Aorta (tissue), 5 donors: ENCODE results near the gene PALM3. TPM values are rescaled to one million over a fixed set of nuclear protein-coding genes. Genes with fewer than 3 reads are reported as not detected.
A peak's percentile ranks its signal among the peaks of the same experiment; 100 is the strongest.

ENCODE experiments used
- ATAC-seq: fragments of 200-7000 bp; cut with Tn5 transposase; one replicate; pipeline ENCODE4 v1.9.1; 2022; ENCODE audit warnings: moderate library complexity; ENCODE audit not compliant: low FRiP score
- DNase-seq, 2 donors: peaks; one replicate each; pipeline ENCODE4 v3.0.0-alpha.2; 2020
- H3K27ac ChIP-seq, 2 donors: one replicate each; pipeline ENCODE4 v1.5.1; 2013; ENCODE audit warnings: low read length in 2 of 2, mild to moderate bottlenecking in 2 of 2, moderate library complexity in 2 of 2, control low read depth in 1 of 2, inconsistent platforms in 1 of 2, low read depth in 1 of 2
- H3K27me3 ChIP-seq, 2 donors: one replicate each; pipeline ENCODE4 v1.6.1; 2013; ENCODE audit warnings: control low read depth in 1 of 2, low read length in 1 of 2, mild to moderate bottlenecking in 1 of 2, moderate library complexity in 1 of 2; ENCODE audit not compliant: insufficient read depth in 2 of 2, control insufficient read depth in 1 of 2
- H3K36me3 ChIP-seq, 2 donors: one replicate each; pipeline ENCODE4 v1.6.1; 2013; ENCODE audit warnings: control low read depth in 1 of 2, low read length in 1 of 2, mild to moderate bottlenecking in 1 of 2; ENCODE audit not compliant: insufficient read depth in 2 of 2, control insufficient read depth in 1 of 2
- H3K4me1 ChIP-seq, 2 donors: one replicate each; pipeline ENCODE4 v1.6.1; 2013; ENCODE audit warnings: low read length in 2 of 2, control low read depth in 1 of 2, mild to moderate bottlenecking in 1 of 2, moderate library complexity in 1 of 2; ENCODE audit not compliant: insufficient read depth in 2 of 2, control insufficient read depth in 1 of 2
- H3K4me3 ChIP-seq, 2 donors: one replicate each; pipeline ENCODE4 v1.5.1; 2013; ENCODE audit warnings: low read length in 2 of 2, control low read depth in 1 of 2, mild to moderate bottlenecking in 1 of 2
- H3K9me3 ChIP-seq: one replicate; pipeline ENCODE4 v1.6.1; 2013; ENCODE audit warnings: mild to moderate bottlenecking, low read length; ENCODE audit not compliant: control insufficient read depth
- WGBS, 2 donors: extraction: QIAGEN DNeasy Blood & Tissue Kit; methylation state at CpG; one replicate each; pipeline ENCODE4 v1.1.7; 2013; 5-methylcytosine and 5-hydroxymethylcytosine counted together
- intact Hi-C, 2 donors: fragments of 100-400 bp; cut with DNase I; formaldehyde crosslinking; loops; one replicate each; pipeline versions ENCODE4 v1.14.2 to v1.15.0; 2022
- polyA plus RNA-seq, 2 donors: library from polyadenylated mRNA; stranded (reverse); fragments of 200-250 nt; gene quantifications; one replicate each; pipeline ENCODE4 v1.2.3, GENCODE V29; 2013
- total RNA-seq, 2 donors: library from RNA; stranded (reverse); fragmentation: NEBNext Ultra II Directional; extraction: Animal tissue kit (Norgen Biotek cat#: 25700); gene quantifications; one replicate each; pipeline ENCODE4 v1.2.1, GENCODE V29; 2021
- donor health status: healthy with polysubstance abuse.
- donor health status: Bipolar disorder and iron deficiency.
- donor health status: DM: no; HTN: no; CAD: no.
- donor health status: DM: no; HTN: no; CAD: no.
- donor health status: DM: yes; HTN: yes; CAD: no.

The PALM3 gene
- total and polyA plus RNA-seq, 4 donors: 0.18 to 3.5 (median 0.63) TPM; not detected in 1

DNA sequence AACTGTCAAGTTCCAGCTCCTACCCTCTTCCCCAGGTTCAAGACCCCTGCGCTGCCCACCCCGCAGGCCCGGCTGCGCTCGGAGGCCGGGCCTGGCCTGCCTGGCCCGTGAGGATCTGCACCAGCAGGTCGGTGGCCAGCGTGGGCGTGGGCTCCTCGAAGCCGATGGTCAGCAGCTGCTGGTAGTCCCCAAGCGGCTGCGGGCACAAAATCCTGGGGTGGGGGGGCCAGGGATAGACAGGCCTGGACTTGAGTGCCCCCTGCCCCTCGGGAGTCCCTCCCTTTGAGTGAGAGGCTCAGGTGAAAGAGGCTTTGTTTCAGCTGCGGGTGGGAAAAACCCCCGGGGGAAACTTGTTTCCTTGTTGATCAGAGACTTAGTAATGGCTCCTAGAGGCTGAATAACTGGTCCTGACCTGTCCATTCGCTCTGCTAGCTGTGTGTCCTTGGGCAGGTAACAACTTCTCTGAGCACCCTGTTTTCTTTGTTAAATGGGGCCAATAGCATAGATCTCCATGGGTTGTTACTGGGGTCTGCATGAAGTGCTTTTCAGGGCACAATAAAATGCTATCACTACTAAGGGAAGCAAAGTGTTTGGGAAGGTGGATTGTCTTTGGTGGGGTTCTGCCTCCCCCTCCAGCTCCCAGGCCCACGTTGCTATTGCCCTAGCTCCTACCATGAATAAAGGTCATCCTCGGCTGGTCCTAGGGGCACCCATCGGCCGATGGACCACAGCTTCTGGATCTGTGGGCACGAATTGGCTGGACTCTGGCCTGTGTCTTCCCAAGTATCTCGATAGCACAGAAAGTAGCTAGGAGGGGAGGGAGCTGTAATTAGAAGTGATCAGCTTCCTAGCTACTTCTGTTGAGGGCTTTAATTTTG lies 20.2 kb upstream of the PALM3 start:
- 19 to 29% methylated on average over 17 to 24 of the region's 24 CpGs for WGBS, 2 donors
- no peak for ATAC-seq
- intact Hi-C loops: loop anchor here (5.0 kb wide), 2 partner anchors 35 to 55 kb away; partner anchors contain the start of genes PRKACA (in 2 of the 2) and ASF1B (in 1 of the 2)

DNA sequence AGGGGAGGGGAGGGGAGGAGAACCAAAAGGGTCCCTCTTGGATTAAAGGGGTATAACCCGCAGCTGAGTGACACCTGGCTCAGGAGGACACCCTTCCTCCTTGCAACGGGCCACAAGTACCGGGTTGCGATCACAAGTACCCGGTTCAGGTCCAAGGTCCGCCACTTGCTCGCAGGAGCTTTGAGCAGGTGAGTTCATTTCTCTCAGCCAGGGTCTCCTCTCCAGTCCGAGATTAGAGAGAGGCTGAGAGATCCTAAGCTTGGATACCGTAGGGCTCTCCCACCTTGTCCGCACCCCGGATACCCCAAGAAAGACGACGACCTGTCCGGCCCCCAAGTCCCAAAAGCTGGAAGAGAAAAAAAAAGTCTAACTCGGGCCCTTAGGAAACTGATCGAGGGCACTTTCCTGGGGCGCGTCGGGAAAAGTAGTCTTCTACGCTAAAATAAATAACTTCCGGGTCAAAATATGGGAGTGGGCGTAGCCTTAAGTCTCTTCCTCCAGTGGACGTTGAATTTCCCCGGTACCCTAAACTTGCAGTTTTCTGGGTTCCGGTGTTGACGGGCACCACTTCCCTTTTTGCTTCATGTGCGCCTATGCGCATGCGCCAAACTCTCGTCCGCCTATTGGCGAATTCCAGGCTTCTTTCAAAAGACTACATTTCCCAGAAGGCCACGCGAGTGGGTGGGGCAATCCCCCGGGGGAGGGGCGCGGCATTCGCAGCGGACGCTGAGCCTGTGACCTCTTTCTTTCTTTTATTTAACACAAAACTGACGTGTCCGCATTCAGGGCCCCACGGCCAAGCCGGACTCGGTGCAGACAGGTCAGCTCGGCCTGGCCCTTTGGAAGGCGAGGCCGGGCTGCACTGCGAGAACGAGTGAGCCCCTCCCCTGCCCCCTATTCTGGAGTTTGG lies 19.3 kb upstream of the PALM3 start:
- DNase-seq: peak; percentile 99 to 100
- H3K36me3 ChIP-seq: no peaks in the 10 kb centered on the region
- peak overlapping the region; percentile 80 to 83 for H3K27ac ChIP-seq
- H3K27me3 ChIP-seq: no peaks in the 10 kb centered on the region
- no peaks in the 10 kb centered on the region for H3K4me1 ChIP-seq
- WGBS, 2 donors: 0 to 1% methylated on average over 50 of the region's 50 CpGs
- H3K4me3 ChIP-seq: peak overlapping the region; percentile 68 to 80
- ATAC-seq: peak; percentile 96
- no peaks in the 10 kb centered on the region for H3K9me3 ChIP-seq
- intact Hi-C loops: loop anchor here (5.0 kb wide), 2 partner anchors 36 to 56 kb away; partner anchors contain the start of genes PRKACA (in 2 of the 2) and ASF1B (in 1 of the 2)

More for the DNA sequence above, 20.2 kb upstream of the PALM3 start:
- DNase-seq: peak; percentile 70 to 86
- Histone ChIP-seq H3K9me3 (no peaks in the 10 kb centered on the region), H3K4me3 (peak overlapping the region; percentile 68 to 80), H3K36me3 (no peaks in the 10 kb centered on the region), H3K4me1 (no peaks in the 10 kb centered on the region), H3K27ac (peak overlapping the region; percentile 28 to 80), H3K27me3 (no peaks in the 10 kb centered on the region)

DNA sequence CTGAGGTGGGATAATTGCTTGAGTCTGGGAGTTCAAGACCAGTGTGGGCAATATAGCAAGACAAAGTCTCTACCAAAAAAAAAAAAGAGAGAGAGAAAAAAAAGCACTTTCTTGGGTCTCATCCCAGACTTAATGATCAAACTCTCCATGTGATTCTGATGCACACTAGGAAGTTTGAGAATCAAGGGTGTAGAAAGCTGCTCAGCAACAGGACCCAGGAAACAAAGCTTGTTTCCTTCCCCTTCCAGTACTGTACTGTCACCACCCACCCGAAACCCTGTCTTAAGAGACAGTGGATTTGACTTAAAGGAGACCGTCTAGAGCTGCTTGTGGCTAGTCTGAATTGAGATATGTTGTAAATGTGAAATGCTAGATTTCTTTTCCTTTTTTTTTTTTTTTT lies 16.5 kb upstream of the PALM3 start:
- 82 to 86% methylated on average over 2 of the region's 2 CpGs for WGBS, 2 donors

DNA sequence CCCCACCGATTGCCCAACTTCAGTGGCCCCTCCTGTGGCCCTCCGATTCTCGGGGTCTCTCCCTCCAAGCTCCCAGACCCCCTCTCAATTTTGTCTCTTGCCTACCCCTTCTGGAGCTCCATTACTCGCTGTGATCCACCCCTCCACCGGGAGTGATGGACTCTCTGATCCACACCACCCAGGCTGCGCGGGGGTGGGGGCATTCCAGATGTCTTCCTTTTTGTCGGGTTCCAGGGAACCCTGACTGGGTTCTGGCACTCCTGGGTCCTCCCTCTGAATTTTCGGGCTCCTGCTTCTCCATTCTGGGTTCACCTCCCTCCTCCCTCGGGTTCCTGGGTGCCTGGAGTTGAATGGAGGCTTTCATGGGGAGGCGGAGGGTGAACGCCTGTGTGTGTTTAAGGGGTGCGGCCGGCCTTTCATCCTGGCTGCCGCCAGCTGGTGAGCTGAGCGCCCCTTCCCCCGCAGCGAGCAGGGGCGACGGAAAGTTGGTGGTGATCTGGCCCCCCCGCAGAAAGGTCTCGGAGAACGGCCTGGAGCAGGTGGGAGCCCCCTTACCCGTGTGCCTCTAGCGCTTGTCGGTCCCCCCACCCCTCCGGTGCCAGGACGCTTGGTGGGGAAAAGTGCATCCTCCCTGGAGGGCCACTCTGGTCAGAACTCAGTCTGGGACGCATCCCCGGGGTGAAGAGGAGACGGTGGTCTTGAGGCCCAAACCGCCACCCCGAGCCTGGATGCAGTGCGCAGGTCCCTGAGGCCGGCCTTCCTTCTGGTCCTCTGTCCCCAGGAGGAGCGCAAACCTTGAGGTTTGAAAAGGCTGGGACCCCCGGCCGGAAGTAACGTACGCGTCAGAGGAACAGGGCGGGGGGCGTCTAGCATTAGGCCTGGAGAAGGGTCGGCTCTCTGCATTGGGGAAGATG lies 12.3 kb upstream of the PALM3 start:
- Histone ChIP-seq H3K4me3 (peak overlapping the region; percentile 29 to 52), H3K27me3 (no peaks in the 10 kb centered on the region), H3K36me3 (no peaks in the 10 kb centered on the region), H3K27ac (peak overlapping the region; percentile 30 to 69), H3K4me1 (no peaks in the 10 kb centered on the region), H3K9me3 (no peaks in the 10 kb centered on the region)
- ATAC-seq (peak; percentile 30), DNase-seq (no peak)
- WGBS, 2 donors: 1% methylated on average over 42 to 44 of the region's 44 CpGs
- intact Hi-C loops: loop anchor here (1.0 to 10.0 kb wide), 3 partner anchors 193 to 299 kb away; partner anchors contain the start of gene C19orf53 (in 1 of the 2)

More for the DNA sequence above, 16.5 kb upstream of the PALM3 start:
- intact Hi-C loops: loop anchor here (5.0 to 10.0 kb wide), 2 partner anchors 59 to 304 kb away; partner anchors contain the start of genes ASF1B (in 1 of the 2) and C19orf53 (in 1 of the 2)
- H3K4me3 ChIP-seq: no peak overlapping the region
- no peaks in the 10 kb centered on the region for H3K36me3 ChIP-seq
- no peaks in the 10 kb centered on the region for H3K4me1 ChIP-seq
- H3K27ac ChIP-seq: no peak overlapping the region
- ATAC-seq (no peak), DNase-seq (no peak)
- H3K9me3 ChIP-seq: no peaks in the 10 kb centered on the region
- no peaks in the 10 kb centered on the region for H3K27me3 ChIP-seq

DNA sequence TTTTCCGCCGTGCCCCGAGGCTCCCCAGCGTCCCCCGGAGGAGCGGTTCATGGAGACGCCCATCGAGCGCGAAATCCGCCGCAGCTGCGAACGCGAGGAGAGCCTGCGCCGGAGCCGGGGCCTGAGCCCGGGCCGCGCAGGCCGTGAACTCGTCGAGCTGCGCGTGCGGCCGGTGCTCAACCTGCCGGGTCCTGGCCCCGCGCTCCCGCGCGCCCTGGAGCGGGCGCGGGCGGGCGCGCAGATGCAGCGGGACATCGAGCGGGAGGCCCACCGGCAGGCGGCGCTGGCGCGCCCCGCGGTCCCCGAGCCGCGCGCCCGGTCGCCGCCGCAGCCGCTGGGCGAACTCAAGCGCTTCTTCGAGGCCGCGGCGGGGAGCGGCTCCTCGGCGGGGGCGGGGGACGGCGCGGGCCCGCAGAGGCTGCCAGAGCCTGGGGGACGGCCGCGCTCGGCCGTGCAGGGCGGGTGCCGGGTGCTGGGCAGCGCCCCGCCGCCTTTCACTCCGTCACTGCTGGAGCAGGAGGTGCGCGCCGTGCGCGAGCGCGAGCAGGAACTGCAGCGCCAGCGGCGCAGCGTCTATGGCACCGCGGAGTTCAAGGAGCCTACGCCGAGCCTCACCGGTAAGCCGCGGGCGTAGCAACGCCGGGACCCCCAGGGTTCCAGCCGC lies 11.5 kb upstream of the PALM3 start:
- intact Hi-C loops: loop anchor here (2.0 to 10.0 kb wide), 2 partner anchors 193 to 299 kb away; partner anchors contain the start of gene C19orf53 (in 1 of the 2)
- DNase-seq: peak; percentile 85 to 92
- H3K9me3 ChIP-seq: no peaks in the 10 kb centered on the region
- ATAC-seq: peak; percentile 65
- no peaks in the 10 kb centered on the region for H3K27me3 ChIP-seq
- peak overlapping the region; percentile 52 to 67 for H3K4me3 ChIP-seq
- WGBS, 2 donors: 1% methylated on average over 86 to 106 of the region's 106 CpGs
- H3K27ac ChIP-seq: peak overlapping the region; percentile 30 to 69
- no peaks in the 10 kb centered on the region for H3K36me3 ChIP-seq
- H3K4me1 ChIP-seq: no peaks in the 10 kb centered on the region

DNA sequence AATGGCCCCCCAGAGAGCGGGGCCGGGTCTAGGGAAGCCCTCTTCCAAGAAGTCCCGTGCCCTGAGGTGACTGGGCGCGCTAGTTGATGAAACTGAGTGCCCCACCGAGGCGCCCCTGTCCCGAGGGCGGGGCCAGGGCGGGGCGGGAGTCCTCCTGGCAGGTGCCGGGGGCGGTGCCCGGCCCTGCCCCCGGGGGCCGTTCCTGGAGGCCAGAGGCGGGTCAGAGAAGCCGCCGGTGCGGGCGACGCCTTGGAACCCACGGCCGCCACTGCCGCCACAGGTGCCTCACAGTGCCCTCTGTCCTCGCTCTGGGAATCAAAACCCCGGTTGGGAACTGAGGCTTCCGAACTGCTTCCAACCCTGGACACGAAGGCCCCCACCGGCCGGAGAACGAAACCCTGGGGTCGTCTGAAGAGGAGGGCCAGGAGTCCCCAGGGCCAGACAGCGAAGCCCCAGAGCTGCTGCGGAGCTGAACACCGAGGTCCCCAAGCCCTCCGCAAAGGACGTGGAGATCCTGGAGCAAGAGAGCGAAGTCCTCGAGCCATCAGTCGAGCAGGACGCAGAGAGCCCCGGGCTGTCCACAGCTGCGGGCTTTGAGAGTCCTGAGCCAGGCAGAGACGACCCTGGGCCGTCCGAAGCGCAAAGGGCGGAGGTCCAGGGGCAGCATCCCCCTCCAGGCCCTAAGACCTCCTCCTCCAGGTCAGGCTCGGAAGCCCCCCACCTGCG lies 10.8 kb upstream of the PALM3 start, which contains the start of gene MISP3:
TSS of gene MISP3 (plus strand) at position 252 of the 726 bp plus-strand sequence. CDS start 524 bp downstream, outside the sequence.
- peak; percentile 8 for ATAC-seq
- DNase-seq: no peak
- intact Hi-C loops: loop anchor here (2.0 to 10.0 kb wide), 2 partner anchors 192 to 298 kb away; partner anchors contain the start of gene C19orf53 (in 1 of the 2)
- H3K9me3 ChIP-seq: no peaks in the 10 kb centered on the region
- no peaks in the 10 kb centered on the region for H3K4me1 ChIP-seq
- 0 to 1% methylated on average over 42 to 51 of the region's 51 CpGs for WGBS, 2 donors
- H3K4me3 ChIP-seq: peak within 1 kb of the TSS; percentile 52 to 67
- no peaks in the 10 kb centered on the region for H3K27me3 ChIP-seq
- H3K27ac ChIP-seq: peak within 1 kb of the TSS in 1 of 2 donors; percentile 69
- H3K36me3 ChIP-seq: no peaks in the 10 kb centered on the region
